Left ventricle myocardium inferior (tissue), 1 donor: ENCODE measurements around the gene ARHGAP12. TPM values are rescaled to one million over a fixed set of nuclear protein-coding genes. Genes with fewer than 3 reads are reported as not detected.
A peak's percentile ranks its signal among the peaks of the same experiment; 100 is the strongest.

Experiments used
- DNase-seq: peaks from one replicate; pipeline ENCODE4 v3.0.0-alpha.2; 2020
- H3K27ac ChIP-seq: fragments of 200-600 bp; replicated peaks from 2 replicates; pipeline ENCODE4 v1.8.0; 2021
- H3K27me3 ChIP-seq: fragments of 200-600 bp; 2 replicates; pipeline ENCODE4 v1.8.0; 2021; ENCODE audit warnings: low read depth
- H3K36me3 ChIP-seq: fragments of 200-600 bp; 2 replicates; pipeline ENCODE4 v1.8.0; 2021
- H3K4me1 ChIP-seq: fragments of 200-600 bp; 2 replicates; pipeline ENCODE4 v1.8.0; 2021
- H3K4me3 ChIP-seq: fragments of 200-600 bp; 2 replicates; pipeline ENCODE4 v1.8.0; 2021; ENCODE audit warnings: mild to moderate bottlenecking, moderate library complexity
- H3K9me3 ChIP-seq: fragments of 200-600 bp; replicated peaks from 2 replicates; pipeline ENCODE4 v1.8.0; 2021
- intact Hi-C: fragments of 100-400 bp; cut with micrococcal nuclease; formaldehyde crosslinking; loops from one replicate; pipeline ENCODE4 v1.11.0; 2022
- total RNA-seq: library from RNA; stranded (reverse); fragmentation: NEBNext Ultra II Directional; extraction: Animal tissue kit (Norgen Biotek cat#: 25700); gene quantifications from one replicate; pipeline ENCODE4 v1.2.1, GENCODE V29; 2021
- TF ChIP-seq, protein P1 (sequence below): fragments of 200-600 bp; IDR thresholded peaks from 2 replicates; pipeline ENCODE4 v1.8.0; 2021; ENCODE audit warnings: antibody characterized with exemption, mild to moderate bottlenecking, borderline replicate concordance
- donor health status: DM: no; HTN: yes; CAD: no; lungs with severe emphysema.

The ARHGAP12 gene
- total RNA-seq, 1 donor from 2014 or later, result 22.1 TPM

DNA sequence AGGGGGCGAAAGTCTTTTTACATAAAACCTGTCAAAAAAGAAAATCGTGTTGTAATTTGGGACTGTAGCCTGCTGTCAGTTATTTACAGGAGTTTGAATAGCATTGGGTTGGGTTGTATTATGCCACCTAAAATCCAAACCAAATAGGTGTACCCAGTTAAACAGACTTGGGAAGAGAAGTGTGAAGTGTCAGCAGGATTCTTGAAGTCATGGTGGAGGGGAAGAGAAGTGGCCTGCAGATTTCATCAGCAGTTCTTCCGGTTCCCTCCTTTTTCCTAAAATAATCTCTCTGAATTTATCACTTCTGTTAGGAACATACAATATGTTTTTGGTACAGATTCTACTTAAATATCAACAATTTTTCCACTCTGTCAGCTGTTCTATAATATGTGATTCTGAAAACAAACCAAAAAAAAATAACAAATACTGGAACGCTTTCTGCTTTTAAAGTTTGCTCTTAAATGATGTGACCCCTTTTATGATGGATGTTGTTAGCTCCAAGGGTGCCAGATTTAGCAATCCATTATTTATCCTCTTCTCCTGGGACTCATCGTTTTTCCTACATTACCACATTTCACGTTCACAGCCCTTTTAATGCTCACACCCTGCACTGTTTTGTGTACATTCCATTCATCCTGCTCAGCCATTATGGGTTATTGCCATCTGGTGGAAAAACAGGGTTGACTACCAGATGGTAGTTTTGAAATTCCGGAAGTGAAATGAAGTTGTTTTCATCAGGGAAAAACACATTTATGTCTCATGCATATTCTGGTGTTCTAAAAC lies 18.7 kb upstream of the ARHGAP12 start:
- H3K27me3 ChIP-seq, result no peaks in the 10 kb centered on the region
- intact Hi-C loops, result loop anchor here (10.0 kb wide), 1 partner anchor 83 kb away; no protein-coding TSS in a partner anchor
- H3K9me3 ChIP-seq, result no peaks in the 10 kb centered on the region
- H3K27ac ChIP-seq, result peak overlapping the region; percentile 48
- TF ChIP-seq, protein P1, sequence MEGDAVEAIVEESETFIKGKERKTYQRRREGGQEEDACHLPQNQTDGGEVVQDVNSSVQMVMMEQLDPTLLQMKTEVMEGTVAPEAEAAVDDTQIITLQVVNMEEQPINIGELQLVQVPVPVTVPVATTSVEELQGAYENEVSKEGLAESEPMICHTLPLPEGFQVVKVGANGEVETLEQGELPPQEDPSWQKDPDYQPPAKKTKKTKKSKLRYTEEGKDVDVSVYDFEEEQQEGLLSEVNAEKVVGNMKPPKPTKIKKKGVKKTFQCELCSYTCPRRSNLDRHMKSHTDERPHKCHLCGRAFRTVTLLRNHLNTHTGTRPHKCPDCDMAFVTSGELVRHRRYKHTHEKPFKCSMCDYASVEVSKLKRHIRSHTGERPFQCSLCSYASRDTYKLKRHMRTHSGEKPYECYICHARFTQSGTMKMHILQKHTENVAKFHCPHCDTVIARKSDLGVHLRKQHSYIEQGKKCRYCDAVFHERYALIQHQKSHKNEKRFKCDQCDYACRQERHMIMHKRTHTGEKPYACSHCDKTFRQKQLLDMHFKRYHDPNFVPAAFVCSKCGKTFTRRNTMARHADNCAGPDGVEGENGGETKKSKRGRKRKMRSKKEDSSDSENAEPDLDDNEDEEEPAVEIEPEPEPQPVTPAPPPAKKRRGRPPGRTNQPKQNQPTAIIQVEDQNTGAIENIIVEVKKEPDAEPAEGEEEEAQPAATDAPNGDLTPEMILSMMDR, result peak; percentile 59
- H3K4me3 ChIP-seq, result no peak overlapping the region
- H3K4me1 ChIP-seq, result no peaks in the 10 kb centered on the region
- DNase-seq, result no peak
- no peaks in the 10 kb centered on the region for H3K36me3 ChIP-seq

DNA sequence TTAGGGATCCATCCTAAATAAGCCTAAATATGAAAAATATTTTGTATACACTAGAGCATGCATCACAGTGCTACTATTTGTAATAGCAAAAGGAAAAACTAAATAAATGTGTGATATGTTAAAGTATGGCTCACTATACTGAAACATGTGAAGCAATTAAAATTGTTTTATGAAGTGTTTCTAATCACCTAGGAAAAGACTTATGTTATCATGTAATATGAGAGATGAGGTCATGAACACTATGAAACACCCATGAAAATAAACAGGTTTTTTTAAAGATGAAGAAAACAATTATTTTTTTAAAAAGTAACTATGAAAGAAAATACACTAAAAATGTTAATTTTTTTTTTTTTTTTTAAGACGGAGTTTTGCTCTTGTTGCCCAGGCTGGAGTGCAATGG lies 16.8 kb upstream of the ARHGAP12 start:
- Histone ChIP-seq H3K4me3 (no peak overlapping the region), H3K27ac (no peak overlapping the region), H3K27me3 (no peaks in the 10 kb centered on the region), H3K36me3 (no peaks in the 10 kb centered on the region), H3K9me3 (no peaks in the 10 kb centered on the region), H3K4me1 (no peaks in the 10 kb centered on the region)
- TF ChIP-seq, protein P1, result no peak
- no peak for DNase-seq
- intact Hi-C loops, result loop anchor here (10.0 kb wide), 1 partner anchor 81 kb away; no protein-coding TSS in a partner anchor

DNA sequence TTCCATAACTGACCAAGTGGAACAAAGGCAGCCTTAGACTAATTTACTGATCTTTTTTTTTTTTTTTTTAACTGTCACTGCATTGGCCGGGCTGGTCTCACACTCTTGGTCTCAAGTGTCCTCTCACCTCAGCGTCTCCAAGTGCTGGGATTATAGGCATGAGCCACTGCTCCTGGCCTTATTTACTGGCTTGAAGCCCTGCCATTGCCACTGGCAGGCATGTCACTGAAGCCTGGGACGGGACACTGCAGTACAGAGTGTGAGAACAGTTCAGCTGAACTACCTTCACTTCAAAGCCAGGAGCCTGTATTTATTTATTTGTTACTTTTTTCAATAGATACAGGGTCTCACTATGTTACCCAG lies 15.4 kb upstream of the ARHGAP12 start:
- Histone ChIP-seq H3K27ac (no peak overlapping the region), H3K4me3 (no peak overlapping the region), H3K4me1 (no peaks in the 10 kb centered on the region), H3K36me3 (no peaks in the 10 kb centered on the region), H3K9me3 (no peaks in the 10 kb centered on the region), H3K27me3 (no peaks in the 10 kb centered on the region)
- TF ChIP-seq, protein P1, result no peak
- DNase-seq, result no peak
- intact Hi-C loops, result loop anchor here (10.0 kb wide), 1 partner anchor 79 kb away; no protein-coding TSS in a partner anchor

DNA sequence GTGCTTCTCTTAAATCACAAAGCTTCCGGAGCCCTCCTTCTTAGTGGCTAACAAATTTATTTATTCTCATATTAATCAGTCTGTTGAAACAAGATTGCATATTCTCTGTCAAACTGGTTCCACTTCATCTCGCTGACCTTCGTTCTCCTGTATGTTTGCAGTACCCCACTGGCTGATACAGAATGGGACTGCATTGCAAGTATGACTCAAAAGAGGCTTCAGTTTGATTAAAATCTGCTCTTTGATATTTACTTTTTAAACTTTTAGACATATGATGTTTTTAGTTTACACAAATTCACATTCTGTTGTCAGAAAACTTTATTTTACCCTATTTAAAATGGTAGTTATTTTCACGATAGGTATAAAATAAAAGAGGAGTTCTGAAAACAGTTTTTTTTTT lies 14.3 kb upstream of the ARHGAP12 start:
- intact Hi-C loops, result loop anchor here (10.0 kb wide), 1 partner anchor 78 kb away; no protein-coding TSS in a partner anchor

DNA sequence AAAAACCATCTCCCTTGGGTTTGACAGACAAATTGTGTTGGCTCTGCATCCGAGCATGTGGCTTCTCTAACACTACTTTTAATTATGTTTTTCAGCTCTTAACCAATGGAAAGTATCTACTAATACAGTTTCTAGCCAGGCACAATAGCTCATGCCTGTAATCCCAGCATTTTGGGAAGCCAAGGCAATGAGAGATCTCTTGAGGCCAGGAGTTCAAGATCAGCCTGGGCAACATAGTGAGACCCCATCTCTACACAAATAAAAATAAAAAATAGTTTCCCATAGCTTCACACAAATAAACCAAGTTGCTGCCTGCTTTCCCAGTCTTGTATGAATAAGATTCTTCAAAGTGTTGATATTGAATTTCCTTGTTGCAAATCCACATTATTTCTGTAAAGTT lies 13.8 kb upstream of the ARHGAP12 start:
- H3K27ac ChIP-seq, result no peak overlapping the region
- TF ChIP-seq, protein P1, result no peak
- no peaks in the 10 kb centered on the region for H3K9me3 ChIP-seq
- no peaks in the 10 kb centered on the region for H3K27me3 ChIP-seq
- H3K4me1 ChIP-seq, result no peaks in the 10 kb centered on the region
- H3K4me3 ChIP-seq, result no peak overlapping the region
- no peaks in the 10 kb centered on the region for H3K36me3 ChIP-seq
- DNase-seq, result no peak
- intact Hi-C loops, result loop anchor here (10.0 kb wide), 1 partner anchor 78 kb away; no protein-coding TSS in a partner anchor

More for the DNA sequence above, 14.3 kb upstream of the ARHGAP12 start:
- Histone ChIP-seq H3K27me3 (no peaks in the 10 kb centered on the region), H3K36me3 (no peaks in the 10 kb centered on the region), H3K27ac (no peak overlapping the region), H3K4me3 (no peak overlapping the region), H3K4me1 (no peaks in the 10 kb centered on the region), H3K9me3 (no peaks in the 10 kb centered on the region)
- TF ChIP-seq, protein P1, result no peak
- no peak for DNase-seq
